Measurements from ENCODE around the gene STAT4.

The STAT4 gene

GRCh38 chr2:191176305-191176704 is 25.5 kb upstream of the STAT4 start:
- no peak for DNase-seq

GRCh38 chr2:191174442-191174841 is 23.6 kb upstream of the STAT4 start:
- no peak for DNase-seq

- no peak for DNase-seq
Measured at GRCh38 chr2:191173206-191173605, 22.4 kb upstream of the STAT4 start.

GRCh38 chr2:191171708-191172355 is 21.0 kb upstream of the STAT4 start:
- DNase-seq, result peak in 1 of 51 donors; percentile 11

GRCh38 chr2:191171286-191171685 is 20.5 kb upstream of the STAT4 start:
- no peak for DNase-seq

- DNase-seq, result no peak
Measured at GRCh38 chr2:191170773-191171172, 20.0 kb upstream of the STAT4 start.

GRCh38 chr2:191170301-191170636 is 19.5 kb upstream of the STAT4 start:
- DNase-seq, result no peak

- DNase-seq, result no peak
Measured at GRCh38 chr2:191169456-191170300, 18.9 kb upstream of the STAT4 start.

- DNase-seq, result no peak
Measured at GRCh38 chr2:191167766-191168165, 17.0 kb upstream of the STAT4 start.

GRCh38 chr2:191166756-191167445 is 16.1 kb upstream of the STAT4 start:
- DNase-seq, result no peak

GRCh38 chr2:191166111-191166755 is 15.4 kb upstream of the STAT4 start:
- peak in 11 of 51 donors; percentile 2 to 42 (median 16) for DNase-seq

GRCh38 chr2:191165176-191165643 is 14.4 kb upstream of the STAT4 start:
- peak in 12 of 51 donors; percentile 1 to 51 (median 14) for DNase-seq

GRCh38 chr2:191158747-191159146 is 8.0 kb upstream of the STAT4 start:
- DNase-seq, result no peak

GRCh38 chr2:191158193-191158592 is 7.4 kb upstream of the STAT4 start:
- DNase-seq, result no peak

GRCh38 chr2:191155608-191156071 is 4.8 kb upstream of the STAT4 start:
- no peak for DNase-seq

- DNase-seq, result no peak
Measured at GRCh38 chr2:191153716-191154115, 2.9 kb upstream of the STAT4 start.

GRCh38 chr2:191152482-191153240 is 1.9 kb upstream of the STAT4 start:
- DNase-seq, result no peak

- DNase-seq, result no peak
Measured at GRCh38 chr2:191151331-191151730, 537 bp upstream of the STAT4 start.

- peak in 2 of 51 donors; percentile 28 to 43 for DNase-seq
Measured at GRCh38 chr2:191150230-191150599, 579 bp downstream of the STAT4 start.

GRCh38 chr2:191149391-191149790 is 1.4 kb downstream of the STAT4 start:
- no peak for DNase-seq

GRCh38 chr2:191148791-191149190 is 2.0 kb downstream of the STAT4 start:
- DNase-seq, result no peak

Measured in hypothalamus (tissue), 51 donors.